SK-N-SH (cell line): ENCODE measurements around the gene SEMA3F. TPM values are rescaled to one million over a fixed set of nuclear protein-coding genes. Genes with fewer than 3 reads are reported as not detected.

Experiments
- CTCF ChIA-PET: fragments of 300-600, 350-600 bp; formaldehyde crosslinking; extraction: SDS; loops from one replicate; lab custom pipeline; 2021; lab: Yijun Ruan, JAX
- POLR2A ChIA-PET: fragments of 350-600 bp; sonication (Branson Sonifier 250); formaldehyde crosslinking; extraction: SDS; loops from one replicate; lab custom pipeline; 2020; ENCODE audit warnings: antibody characterized with exemption, inconsistent platforms; lab: Yijun Ruan, JAX
- DNase-seq: peaks from one replicate; pipeline ENCODE4 v3.0.0; 2012
- H2AFZ ChIP-seq: fragments of 200-600 bp; sonication (generic); 2 replicates; pipeline ENCODE4 v1.8.1; 2016; ENCODE audit warnings: antibody characterized with exemption, mild to moderate bottlenecking, low read depth
- H3F3A ChIP-seq: fragments of 200-600 bp; sonication (generic); replicated peaks from 2 replicates; pipeline ENCODE3; 2016; ENCODE audit warnings: antibody characterized with exemption, mild to moderate bottlenecking; ENCODE audit not compliant: insufficient read depth
- H3K27ac ChIP-seq, 2 experiments: fragments of 200-500 bp in 1 of 2; fragments of 200-600 bp in 1 of 2; sonication (Bioruptor generic) in 1 of 2; sonication (generic), shearing (Covaris generic) in 1 of 2; 2 replicates each; pipeline versions ENCODE4 v1.5.1 to v1.6.1; 2014 to 2016; ENCODE audit warnings: low read depth in 2 of 2, inconsistent platforms in 1 of 2, low read length in 1 of 2, mild to moderate bottlenecking in 1 of 2, mixed read lengths in 1 of 2
- H3K27me3 ChIP-seq: fragments of 200-600 bp; sonication (generic), shearing (Covaris generic); 2 replicates; pipeline ENCODE4 v1.6.1; 2016; ENCODE audit warnings: mixed run types; ENCODE audit not compliant: insufficient read depth
- H3K36me3 ChIP-seq, 2 experiments: fragments of 200-500 bp in 1 of 2; fragments of 200-600 bp in 1 of 2; sonication (Bioruptor generic) in 1 of 2; sonication (generic) in 1 of 2; replicated peaks in 1 of 2; 2 replicates each; pipeline versions ENCODE3 to v1.5.1; 2014 to 2016; ENCODE audit warnings: low read length in 1 of 2, mild to moderate bottlenecking in 1 of 2; ENCODE audit not compliant: insufficient read depth in 2 of 2, control insufficient read depth in 1 of 2
- H3K4me1 ChIP-seq, 2 experiments: fragments of 200-500 bp in 1 of 2; fragments of 200-600 bp in 1 of 2; sonication (Bioruptor generic) in 1 of 2; sonication (generic), shearing (Covaris generic) in 1 of 2; 2 replicates each; pipeline versions ENCODE4 v1.5.1 to v1.6.1; 2014 to 2016; ENCODE audit warnings: low read depth in 1 of 2, low read length in 1 of 2, mixed run types in 1 of 2; ENCODE audit not compliant: insufficient read depth in 2 of 2, control insufficient read depth in 1 of 2
- H3K4me2 ChIP-seq: fragments of 200-600 bp; sonication (generic), shearing (Covaris generic); 2 replicates; pipeline ENCODE4 v1.6.1; 2017; ENCODE audit warnings: mixed run types
- H3K4me3 ChIP-seq, 2 experiments: fragments of 200-500 bp in 1 of 2; fragments of 200-600 bp in 1 of 2; sonication (Bioruptor generic) in 1 of 2; sonication (generic), shearing (Covaris generic) in 1 of 2; 2 replicates each; pipeline versions ENCODE4 v1.5.1 to v1.8.1; 2014 to 2016; ENCODE audit warnings: low read depth in 2 of 2, inconsistent platforms in 1 of 2, low read length in 1 of 2, mild to moderate bottlenecking in 1 of 2, mixed read lengths in 1 of 2, moderate library complexity in 1 of 2
- H3K79me2 ChIP-seq: fragments of 200-600 bp; sonication (generic); 2 replicates; pipeline ENCODE4 v1.8.1; 2017; ENCODE audit warnings: mild to moderate bottlenecking; ENCODE audit not compliant: insufficient read depth
- H3K9ac ChIP-seq: fragments of 200-600 bp; sonication (generic); 2 replicates; pipeline ENCODE4 v1.6.1; 2017; ENCODE audit warnings: mixed run types
- H3K9me2 ChIP-seq: fragments of 200-600 bp; sonication (generic); 2 replicates; pipeline ENCODE4 v1.6.1; 2017; ENCODE audit warnings: mixed run types
- H3K9me3 ChIP-seq: fragments of 200-600 bp; sonication (generic); 2 replicates; pipeline ENCODE4 v1.6.1; 2017; ENCODE audit warnings: mixed run types, mild to moderate bottlenecking, moderate library complexity
- H4K20me1 ChIP-seq: fragments of 200-600 bp; sonication (generic); 2 replicates; pipeline ENCODE4 v1.6.1; 2017; ENCODE audit warnings: mild to moderate bottlenecking, mixed run types; ENCODE audit not compliant: insufficient read depth
- CHD2 ChIP-seq: fragments of 150-350 bp; IDR thresholded peaks from 2 replicates; pipeline ENCODE4 v1.6.1; 2018; ENCODE audit warnings: low read length; ENCODE audit not compliant: partially characterized antibody
- ELF1 ChIP-seq: IDR thresholded peaks from 2 replicates; pipeline ENCODE4 v1.4.0; 2012
- EP300 ChIP-seq, 2 experiments: IDR thresholded peaks; 2 replicates each; pipeline versions ENCODE4 v1.4.0 to v1.6.1; 2012; ENCODE audit warnings: borderline replicate concordance in 1 of 2, low read depth in 1 of 2, low read length in 1 of 2
- EZH2phosphoT487 ChIP-seq: fragments of 200-600 bp; sonication (generic); IDR thresholded peaks from 2 replicates; pipeline ENCODE4 v1.6.1; 2017; ENCODE audit warnings: low read depth, mixed run types, mild to moderate bottlenecking, antibody characterized with exemption, moderate library complexity, borderline replicate concordance
- FOSL2 ChIP-seq: IDR thresholded peaks from 2 replicates; pipeline ENCODE4 v1.4.0; 2012; ENCODE audit warnings: low read depth, mild to moderate bottlenecking, moderate library complexity, borderline replicate concordance
- FOXJ3 ChIP-seq: sonication (generic); formaldehyde crosslinking; IDR thresholded peaks from 2 replicates; pipeline ENCODE4 v1.5.1; 2020; ENCODE audit warnings: mild to moderate bottlenecking, missing genetic modification reagents
- GATA2 ChIP-seq: sonication (generic); formaldehyde crosslinking; IDR thresholded peaks from 2 replicates; pipeline ENCODE4 v1.5.0; 2020; ENCODE audit warnings: mild to moderate bottlenecking, missing genetic modification reagents
- MAX ChIP-seq: IDR thresholded peaks from 2 replicates; pipeline ENCODE4 v1.4.0; 2012; ENCODE audit warnings: low read depth
- NRF1 ChIP-seq: IDR thresholded peaks from 2 replicates; pipeline ENCODE4 v1.6.1; 2012; ENCODE audit warnings: low read depth, mild to moderate bottlenecking, low read length
- RCOR1 ChIP-seq: fragments of 150-350 bp; IDR thresholded peaks from 2 replicates; pipeline ENCODE4 v1.6.1; 2017; ENCODE audit warnings: antibody characterized with exemption, low read length
- RXRA ChIP-seq: IDR thresholded peaks from 2 replicates; pipeline ENCODE4 v1.4.0; 2012; ENCODE audit warnings: low read depth, mild to moderate bottlenecking, borderline replicate concordance
- SIN3A ChIP-seq: IDR thresholded peaks from 2 replicates; pipeline ENCODE4 v1.6.1; 2012; ENCODE audit warnings: low read depth, mild to moderate bottlenecking, low read length, moderate library complexity, borderline replicate concordance
- USF1 ChIP-seq: IDR thresholded peaks from 2 replicates; pipeline ENCODE4 v1.4.0; 2012; ENCODE audit warnings: low read depth, borderline replicate concordance
- YY1 ChIP-seq: IDR thresholded peaks from 2 replicates; pipeline ENCODE4 v1.4.0; 2012; ENCODE audit warnings: low read depth, mild to moderate bottlenecking
- WGBS: methylation state at CpG from one replicate; pipeline ENCODE4 v1.1.6; 2017; ENCODE audit warnings: low lambda C conversion rate; 5-methylcytosine and 5-hydroxymethylcytosine counted together
- polyA plus RNA-seq, 3 experiments: library from polyadenylated mRNA; depleted of rRNA; stranded (reverse); fragments of >200 nt; gene quantifications; 2 replicates each; pipeline ENCODE4 v1.2.3, GENCODE V29; 2012

Gene SEMA3F
- polyA plus RNA-seq, 1 of the 3 experiments (the other 2 are of a cell fraction) = 30.4 TPM

GRCh38 chr3:50181985-50182384, 26.9 kb downstream of the SEMA3F start:
- POLR2A ChIA-PET = interaction anchor here (0.9 to 2.2 kb wide), 3 partner anchors 56 to 65 kb away, joined by 3 to 11 read pairs (median 3); no protein-coding TSS in a partner anchor
- no peaks in the 10 kb centered on the region for H3K79me2 ChIP-seq
- no peaks in the 10 kb centered on the region for H4K20me1 ChIP-seq
- H3K4me2 ChIP-seq = no peak overlapping the region
- H3K27ac ChIP-seq = no peak overlapping the region
- TF ChIP-seq RCOR1 (peak; percentile 33; the same call in 1 of the 2 replicates), FOXJ3 (CRISPR knock-in tag) (no peak), EP300 (IDR thresholded peaks at IDR 0.05; ENCODE audit: borderline replicate concordance in 1 of 2, low read depth in 1 of 2, low read length in 1 of 2) (peak in 1 of 2 experiments; percentile 40; a peak in 1 of 4 replicates), CHD2 (peak; percentile 16), GATA2 (peak; percentile 87)
- TF ChIP-seq, all 33 proteins: peak for 4
- peak; percentile 78 for DNase-seq
- H3K27me3 ChIP-seq = no peaks in the 10 kb centered on the region
- H3K9me3 ChIP-seq = no peaks in the 10 kb centered on the region
- no peaks in the 10 kb centered on the region for H3K9me2 ChIP-seq
- H3K4me3 ChIP-seq = no peak overlapping the region
- H2AFZ ChIP-seq = no peak overlapping the region
- 86% methylated on average over 5 of the region's 5 CpGs for WGBS
- CTCF ChIA-PET = interaction anchor here (0.7 to 23.1 kb wide), 6 partner anchors 11 to 61 kb away, joined by 3 to 1375 read pairs (median 38); partner anchors contain the start of genes GNAI2, GNAT1 and SLC38A3
- H3K9ac ChIP-seq = no peak overlapping the region
- H3K4me1 ChIP-seq = peaks cover 0 to 15% of the 10 kb centered on the region in 2 experiments; a peak in 1 of 4 replicates
- peaks cover 4 to 7% of the 10 kb centered on the region in 2 experiments for H3K36me3 ChIP-seq
- H3F3A ChIP-seq = no peaks in the 10 kb centered on the region

- Histone ChIP-seq H3K9me2 (no peaks in the 10 kb centered on the region), H3K27me3 (no peaks in the 10 kb centered on the region), H3K4me2 (no peak overlapping the region), H3K4me3 (no peak overlapping the region), H3K9me3 (no peaks in the 10 kb centered on the region), H3F3A (no peaks in the 10 kb centered on the region), H3K4me1 (peaks cover 0 to 10% of the 10 kb centered on the region in 2 experiments; a peak in 1 of 4 replicates), H4K20me1 (no peaks in the 10 kb centered on the region), H3K27ac (no peak overlapping the region), H3K36me3 (peaks cover 4 to 7% of the 10 kb centered on the region in 2 experiments), H3K9ac (no peak overlapping the region), H3K79me2 (no peaks in the 10 kb centered on the region), H2AFZ (no peak overlapping the region)
- 98% methylated on average over 14 of the region's 26 CpGs for WGBS
- ChIA-PET CTCF (interaction anchor here (0.7 to 23.1 kb wide), 6 partner anchors 8 to 92 kb away, joined by 3 to 1375 read pairs (median 38); partner anchors contain the start of genes GNAI2, GNAT1 and SLC38A3), POLR2A (interaction anchor here (2.2 kb wide), 1 partner anchor 62 kb away, joined by 11 read pairs; no protein-coding TSS in a partner anchor)
- DNase-seq = no peak
- TF ChIP-seq NRF1 (no peak), EZH2phosphoT487 (no peak), SIN3A (no peak), MAX (no peak), ELF1 (no peak), YY1 (no peak), FOSL2 (no peak), USF1 (no peak), RXRA (no peak)
Measured at GRCh38 chr3:50182533-50183099, 27.5 kb downstream of the SEMA3F start.
